HG02623 (cell line): ENCODE data around the gene SLC38A2.

Source experiments
- ATAC-seq: cut with Tn5 transposase; IDR thresholded peaks from one replicate; pipeline ENCODE4 v1.9.1; 2021; ENCODE audit warnings: moderate library complexity; ENCODE audit not compliant: unreplicated experiment

SLC38A2 gene

DNA sequence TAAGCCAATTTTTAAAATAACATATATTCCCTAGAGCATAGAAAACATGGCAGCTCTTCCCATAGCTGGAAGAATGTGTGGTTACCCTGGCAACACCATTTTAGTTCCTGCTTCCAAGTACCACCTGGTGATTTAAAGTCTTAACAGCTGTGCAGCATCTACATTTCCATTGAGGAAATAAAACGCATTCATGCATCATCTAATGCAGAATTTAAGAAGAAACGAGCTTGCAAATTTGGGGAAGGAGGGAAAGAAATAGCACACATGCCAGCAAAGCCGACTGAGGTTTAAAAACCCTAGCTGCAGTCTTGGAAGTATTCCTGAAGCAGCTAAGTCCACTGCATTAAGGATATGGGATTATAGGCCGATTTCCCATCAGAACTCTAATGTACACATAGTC is 22.8 kb upstream of the SLC38A2 start:
- no peak for ATAC-seq

DNA sequence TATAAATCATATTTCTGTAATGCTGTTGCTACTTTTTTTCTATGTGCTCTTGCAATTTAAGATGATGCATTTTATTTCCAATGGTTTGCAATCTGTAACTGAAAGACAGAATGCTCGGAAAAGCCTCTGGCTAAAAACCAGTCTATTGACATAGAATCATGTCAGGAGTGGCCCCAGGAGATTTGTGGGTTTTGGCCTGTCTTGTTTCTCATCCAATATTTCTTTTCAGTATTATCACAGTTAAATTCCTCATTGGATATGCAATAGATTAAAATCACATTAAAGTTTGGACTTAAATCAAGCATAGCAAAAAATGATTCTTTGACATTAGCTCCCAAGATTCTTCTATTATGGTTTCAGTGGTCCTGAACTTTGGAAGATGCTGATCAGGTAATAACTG is 19.1 kb upstream of the SLC38A2 start:
- ATAC-seq: no peak

DNA sequence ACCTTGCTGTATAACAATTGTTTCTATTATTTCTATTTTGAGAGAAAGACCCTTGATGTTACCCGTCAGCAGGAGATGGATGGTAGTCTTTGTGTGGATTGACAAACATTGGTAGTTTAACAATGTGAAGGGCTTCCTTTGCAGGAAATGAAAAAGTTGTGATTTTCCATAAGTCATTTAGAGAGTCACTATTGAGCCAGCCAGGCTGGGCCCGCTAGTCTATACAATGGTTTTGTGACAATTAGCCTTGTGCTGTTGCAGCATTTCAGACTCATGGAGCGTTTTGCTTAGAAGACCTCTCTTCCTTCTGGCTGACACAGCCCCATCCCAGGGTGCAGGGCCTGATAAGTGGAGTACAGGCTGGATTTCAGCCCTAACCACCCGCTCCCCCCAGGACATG is 18.3 kb upstream of the SLC38A2 start:
- ATAC-seq: no peak

DNA sequence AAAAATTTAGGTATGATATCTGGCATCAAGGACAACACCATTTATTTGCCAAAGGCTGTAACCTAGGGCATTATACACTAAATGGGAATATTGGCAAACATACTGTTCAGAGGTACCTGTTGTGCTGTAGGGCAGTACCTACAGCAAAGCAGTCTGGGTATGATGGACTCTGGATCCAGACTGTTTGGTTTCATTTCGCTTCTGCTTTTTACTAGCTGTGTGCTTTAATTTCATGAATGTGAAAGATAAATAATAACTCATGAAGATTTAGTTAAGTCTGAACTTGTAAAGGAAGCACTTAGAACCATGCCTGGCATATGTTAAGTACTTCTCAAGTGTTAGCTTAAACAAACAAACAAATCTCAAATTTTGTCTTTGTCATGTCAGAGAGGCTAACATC is 17.7 kb upstream of the SLC38A2 start:
- ATAC-seq: no peak

DNA sequence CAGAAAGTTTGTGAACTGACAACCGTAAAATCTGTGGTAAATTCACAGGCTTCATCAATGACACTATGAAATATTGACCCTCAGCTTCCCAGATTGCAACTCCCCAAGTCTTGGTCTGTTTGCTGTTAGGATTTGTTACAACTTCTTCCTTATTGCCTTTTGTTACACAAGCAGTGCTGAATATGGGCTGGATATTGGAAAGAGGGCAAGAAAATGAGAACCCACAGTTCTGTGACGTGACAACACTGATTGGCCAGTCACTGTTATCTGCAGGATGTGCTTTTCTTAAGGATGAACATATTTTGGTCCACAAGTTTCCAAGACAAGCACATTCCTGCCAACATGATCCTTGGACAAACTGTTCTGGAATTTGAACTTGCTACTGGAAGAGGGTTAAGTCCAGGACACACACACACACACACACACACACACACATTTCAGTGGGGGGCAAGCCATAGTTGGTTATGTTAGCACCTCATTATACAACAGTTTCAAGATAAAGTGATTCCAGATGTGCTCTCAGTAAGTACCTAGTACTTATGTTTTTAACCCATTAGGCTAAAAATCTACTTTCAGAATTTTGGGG is 16.6 kb upstream of the SLC38A2 start:
- no peak for ATAC-seq

DNA sequence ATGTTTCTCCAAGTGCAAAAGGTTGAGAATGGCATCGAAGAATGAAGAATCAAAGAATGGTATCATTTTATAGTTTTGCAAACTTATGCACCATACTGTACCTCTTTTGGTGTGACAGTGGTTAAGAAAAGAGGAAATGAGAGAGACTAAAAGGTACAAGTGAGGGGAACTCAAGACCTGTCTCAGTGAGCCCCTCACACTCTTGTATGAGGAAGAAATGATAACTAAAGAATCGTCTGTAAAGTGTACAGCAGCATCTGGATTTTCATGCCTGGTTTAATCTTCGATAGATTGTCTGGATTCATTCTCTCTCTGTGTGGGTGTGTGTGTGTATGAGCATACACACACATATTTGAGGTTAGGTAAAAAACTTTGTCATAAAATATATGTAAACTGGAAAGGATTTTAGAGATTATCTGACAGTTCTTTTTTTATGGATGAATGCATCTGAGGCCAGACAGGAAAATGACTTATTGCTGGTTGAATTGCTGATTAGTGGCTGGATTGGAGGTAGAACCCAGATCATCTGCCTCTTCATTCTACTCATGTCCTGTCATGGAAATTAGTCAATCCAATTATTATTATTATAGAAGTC is 16.0 kb upstream of the SLC38A2 start:
- ATAC-seq: peak; percentile 52

DNA sequence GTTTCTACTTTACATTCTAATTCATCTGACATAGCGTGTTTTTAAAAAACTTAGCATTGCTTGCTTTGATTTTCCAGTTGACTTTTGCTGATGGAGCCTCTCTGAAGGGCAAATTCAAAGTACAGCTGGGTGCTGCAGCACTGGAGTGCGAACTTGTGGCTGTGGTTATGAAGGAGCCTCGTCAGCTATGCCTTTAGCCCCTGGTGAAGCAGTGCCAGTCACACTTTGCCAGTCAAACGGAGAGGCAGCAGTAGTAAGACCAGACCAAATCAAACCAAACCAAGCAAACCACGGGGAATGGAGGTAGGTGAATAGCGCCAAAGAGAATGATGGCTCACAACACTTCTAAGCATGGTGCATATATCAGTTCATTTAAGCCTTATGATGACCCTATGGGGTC is 15.1 kb upstream of the SLC38A2 start:
- ATAC-seq: no peak

DNA sequence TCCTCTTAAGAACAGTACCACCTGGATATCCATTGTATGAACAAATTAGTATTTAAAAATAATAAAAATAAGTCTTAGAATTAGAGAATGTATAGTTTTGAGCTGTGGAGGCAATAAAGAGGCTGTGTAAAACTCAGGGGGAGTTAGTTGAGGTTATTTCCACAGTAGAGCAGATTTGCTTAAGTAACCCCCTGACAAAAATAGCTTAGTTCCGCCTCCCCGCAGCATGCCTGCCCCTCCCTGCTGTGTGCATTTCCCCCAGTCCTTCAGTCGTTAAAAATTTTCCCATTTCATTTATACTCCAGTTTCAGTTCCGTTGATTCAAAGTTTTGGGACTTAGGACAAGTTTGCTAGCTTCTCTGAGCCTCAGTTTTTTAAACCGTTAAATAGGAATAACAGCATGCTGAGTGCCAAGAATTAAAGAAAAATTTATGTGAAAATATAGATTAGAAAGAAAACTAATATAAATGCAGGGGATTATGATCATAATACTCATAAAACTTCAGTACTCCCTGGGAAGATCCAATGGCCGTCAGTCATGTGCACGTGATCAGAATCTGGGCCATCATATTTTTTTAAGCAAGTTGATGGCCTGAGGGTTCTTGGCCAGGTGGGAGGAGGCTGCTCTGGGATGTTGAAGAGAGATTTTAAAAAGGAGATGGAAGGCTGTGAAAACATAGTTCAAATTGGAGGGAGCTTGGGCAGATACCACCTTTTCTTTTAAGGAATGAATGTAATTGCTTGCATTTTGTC is 14.5 kb upstream of the SLC38A2 start:
- ATAC-seq: peak; percentile 20

DNA sequence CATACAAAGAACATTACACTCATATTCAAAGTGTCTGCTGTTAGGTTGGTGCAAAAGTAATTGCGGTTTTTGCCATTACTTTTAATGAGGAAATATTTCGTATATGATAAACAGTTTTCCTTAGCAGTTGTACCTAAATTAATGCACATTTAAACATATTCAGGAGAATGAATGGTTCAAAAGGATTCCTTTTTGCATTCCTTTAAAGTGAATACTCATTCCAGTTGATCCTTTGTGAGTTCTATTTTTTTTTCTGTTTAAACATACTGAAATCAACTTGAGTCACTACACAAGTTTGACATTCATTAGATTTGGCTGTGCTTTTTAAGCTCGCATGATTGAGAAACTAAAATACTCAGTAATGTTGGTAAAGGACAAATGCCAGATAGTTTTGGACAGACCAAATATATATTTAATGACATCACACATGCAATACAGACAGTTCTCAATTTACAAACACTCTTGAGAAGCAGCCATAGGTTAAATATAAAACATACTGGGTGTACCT is 13.8 kb upstream of the SLC38A2 start:
- no peak for ATAC-seq

DNA sequence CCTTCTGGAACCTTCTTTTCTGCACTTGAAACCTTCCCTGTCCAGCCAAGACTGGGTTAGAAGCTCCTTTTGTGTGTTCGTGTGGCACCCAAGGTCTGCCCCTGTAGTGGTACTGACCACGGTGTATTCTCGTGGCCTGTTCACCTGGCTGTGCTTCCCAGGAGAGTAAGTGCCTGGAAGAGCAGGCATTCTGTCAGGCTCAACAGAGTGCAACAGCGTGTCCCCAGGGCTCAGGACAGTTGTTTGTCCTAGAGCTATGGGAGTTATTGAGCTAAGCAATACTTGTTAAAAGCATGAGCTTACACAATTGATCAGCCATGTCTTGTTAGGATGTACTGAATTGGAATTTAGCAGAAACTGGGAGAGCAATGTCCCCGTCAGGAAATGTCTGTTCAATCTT is 12.9 kb upstream of the SLC38A2 start:
- no peak for ATAC-seq

DNA sequence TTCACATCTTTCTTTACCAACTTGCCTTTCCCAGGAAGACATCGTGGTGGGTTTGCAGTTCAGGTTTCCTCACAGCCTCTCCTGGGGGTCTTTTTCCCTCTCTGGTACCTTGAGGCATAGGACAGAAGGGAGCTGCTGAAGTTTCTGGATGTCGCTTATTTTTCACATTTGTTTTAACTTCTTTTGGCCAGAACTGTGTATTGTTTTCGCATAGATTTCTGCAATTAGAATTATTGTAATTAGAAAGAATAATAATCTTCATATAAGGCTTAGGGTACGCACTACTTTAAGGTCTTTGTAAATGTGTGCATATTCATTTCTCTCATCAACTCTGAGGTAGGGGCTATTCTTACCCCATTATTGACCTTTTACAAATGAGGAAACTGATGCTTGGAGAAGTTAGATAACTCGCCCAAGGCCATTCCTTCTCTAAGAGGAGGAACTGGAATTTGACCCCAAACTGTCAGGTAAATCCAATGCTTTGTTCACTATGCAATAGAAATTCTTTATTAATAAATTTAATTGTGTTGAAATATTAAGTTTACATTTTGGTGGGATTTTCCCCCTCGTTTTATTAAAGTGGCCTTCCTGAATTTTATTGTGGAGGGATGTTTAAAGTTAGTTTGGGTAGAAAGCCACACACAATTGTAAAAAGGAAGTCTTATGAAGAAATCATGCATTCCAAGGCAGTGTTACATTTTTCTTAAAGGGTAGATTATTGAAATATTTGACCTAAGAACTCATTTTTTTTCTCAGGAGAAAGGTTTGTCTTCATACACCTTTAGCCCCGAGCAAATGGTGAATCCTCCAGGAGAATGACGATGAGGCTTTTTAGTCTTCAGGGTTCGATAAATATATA is 12.1 kb upstream of the SLC38A2 start:
- no peak for ATAC-seq

DNA sequence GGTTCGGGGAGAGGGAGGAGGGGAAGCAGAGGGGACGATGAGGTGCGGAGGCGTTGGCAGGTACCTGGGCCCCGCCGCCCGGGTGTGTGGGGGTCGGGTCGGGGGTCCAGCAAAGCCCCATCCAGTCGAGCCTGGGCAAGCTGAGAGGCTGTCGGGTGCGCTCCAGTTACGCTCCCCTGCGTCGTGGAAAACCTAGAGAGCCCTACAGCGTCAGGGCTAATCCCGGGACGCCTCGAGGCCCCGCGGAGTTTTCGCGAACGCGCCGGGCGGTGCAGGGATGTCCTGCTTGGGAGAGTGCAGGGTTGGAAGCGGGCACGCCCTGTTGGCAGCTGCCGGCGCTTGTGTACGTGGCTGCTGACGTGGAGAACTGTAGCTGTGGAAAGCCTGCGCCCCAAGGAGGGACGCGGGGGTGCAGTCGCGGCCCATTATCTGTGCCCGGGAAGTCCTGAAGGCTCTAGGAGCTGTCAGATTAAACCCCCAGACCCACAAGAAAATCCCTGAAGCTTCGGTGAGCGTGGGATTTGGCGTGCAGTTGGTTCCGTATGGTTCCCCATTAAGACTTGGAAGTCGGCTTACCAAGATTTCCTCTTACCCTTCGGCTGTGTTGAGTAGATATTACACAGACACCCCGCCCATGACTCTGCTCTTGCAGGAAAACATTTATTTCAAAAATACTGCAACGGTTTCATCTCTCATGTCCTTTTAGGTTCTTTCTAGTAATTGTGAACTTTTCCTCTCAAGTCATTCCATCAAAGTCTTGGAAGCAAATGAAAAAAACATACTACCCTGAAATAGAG is 11.3 kb upstream of the SLC38A2 start:
- ATAC-seq: peak; percentile 28

DNA sequence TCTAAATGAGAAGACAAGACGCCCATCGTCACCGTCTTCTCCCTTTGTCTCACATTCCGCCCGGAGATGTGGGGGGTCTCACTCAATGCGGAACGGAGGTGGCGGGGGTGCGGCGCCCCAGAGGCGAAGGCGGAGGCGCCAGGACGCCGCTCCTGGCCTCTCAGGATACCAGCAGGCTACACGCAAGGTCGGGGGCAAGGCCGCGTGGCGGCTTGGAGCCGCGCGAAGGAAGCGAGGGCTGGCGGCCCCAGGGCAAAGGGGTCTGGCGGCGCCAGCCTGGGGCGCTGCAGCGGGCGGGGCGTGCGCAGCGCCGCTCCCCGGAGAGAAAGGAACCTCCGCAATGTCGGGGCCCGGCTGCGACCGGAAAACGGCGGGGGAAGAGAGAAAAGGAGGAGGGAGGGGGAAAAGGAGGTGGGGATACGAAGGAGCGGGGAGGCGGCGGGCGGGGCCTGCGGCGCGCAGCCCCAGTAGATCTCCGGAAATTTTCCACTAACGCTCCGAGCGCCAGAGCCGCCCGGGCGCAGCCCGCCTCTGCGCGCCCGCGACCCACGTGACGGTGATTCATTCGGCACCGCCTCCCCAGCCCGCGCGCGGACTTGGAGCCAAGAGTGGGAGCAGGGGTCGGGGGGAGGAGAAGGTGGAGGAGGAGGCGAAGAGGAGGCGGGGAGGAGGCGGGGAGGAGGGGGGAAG is 10.5 kb upstream of the SLC38A2 start:
- peak; percentile 60 for ATAC-seq

DNA sequence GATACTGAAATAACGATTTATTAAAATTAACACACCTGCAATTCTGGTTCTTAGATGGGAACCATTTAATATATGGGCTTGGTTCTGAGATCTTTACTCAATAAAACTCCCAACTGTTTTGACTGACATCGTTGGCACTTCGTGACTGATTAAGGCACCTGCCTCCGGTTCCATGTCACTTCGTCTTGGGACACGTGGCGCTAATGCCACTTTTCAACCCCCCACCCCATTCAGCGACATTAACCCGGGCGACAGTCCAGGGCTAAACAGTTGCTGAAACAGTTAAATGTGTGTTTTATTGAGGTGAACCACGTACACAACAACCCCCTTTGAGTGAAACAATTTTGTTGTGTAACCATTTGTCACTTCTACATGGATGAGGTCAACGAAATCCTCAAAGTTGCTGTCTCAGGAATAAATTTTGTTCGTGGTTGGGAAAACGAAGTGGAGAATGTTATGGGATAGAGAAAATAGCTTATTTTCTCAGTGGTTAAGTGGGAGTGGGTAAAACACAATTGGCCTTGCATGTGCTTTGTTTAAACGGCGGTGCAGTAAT is 9.9 kb upstream of the SLC38A2 start:
- ATAC-seq: no peak

DNA sequence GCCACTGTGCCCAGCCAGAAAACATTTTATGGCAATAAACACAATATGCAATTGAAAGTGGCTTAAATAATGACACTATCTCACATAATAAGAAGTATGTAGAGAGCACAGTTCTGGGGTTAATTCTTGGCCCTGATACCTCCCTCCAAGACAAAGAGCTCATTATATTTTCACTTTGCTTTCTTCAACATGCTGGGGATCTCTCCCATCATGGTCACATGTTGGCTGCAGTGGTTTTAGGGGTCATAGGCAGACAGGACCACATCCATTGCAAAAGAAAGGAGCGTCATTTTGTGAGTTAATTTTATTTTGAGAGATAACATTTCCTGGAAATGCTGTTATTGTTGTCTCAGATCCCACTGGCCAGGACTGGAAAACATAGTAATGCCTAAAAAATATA is 8.3 kb upstream of the SLC38A2 start:
- no peak for ATAC-seq

DNA sequence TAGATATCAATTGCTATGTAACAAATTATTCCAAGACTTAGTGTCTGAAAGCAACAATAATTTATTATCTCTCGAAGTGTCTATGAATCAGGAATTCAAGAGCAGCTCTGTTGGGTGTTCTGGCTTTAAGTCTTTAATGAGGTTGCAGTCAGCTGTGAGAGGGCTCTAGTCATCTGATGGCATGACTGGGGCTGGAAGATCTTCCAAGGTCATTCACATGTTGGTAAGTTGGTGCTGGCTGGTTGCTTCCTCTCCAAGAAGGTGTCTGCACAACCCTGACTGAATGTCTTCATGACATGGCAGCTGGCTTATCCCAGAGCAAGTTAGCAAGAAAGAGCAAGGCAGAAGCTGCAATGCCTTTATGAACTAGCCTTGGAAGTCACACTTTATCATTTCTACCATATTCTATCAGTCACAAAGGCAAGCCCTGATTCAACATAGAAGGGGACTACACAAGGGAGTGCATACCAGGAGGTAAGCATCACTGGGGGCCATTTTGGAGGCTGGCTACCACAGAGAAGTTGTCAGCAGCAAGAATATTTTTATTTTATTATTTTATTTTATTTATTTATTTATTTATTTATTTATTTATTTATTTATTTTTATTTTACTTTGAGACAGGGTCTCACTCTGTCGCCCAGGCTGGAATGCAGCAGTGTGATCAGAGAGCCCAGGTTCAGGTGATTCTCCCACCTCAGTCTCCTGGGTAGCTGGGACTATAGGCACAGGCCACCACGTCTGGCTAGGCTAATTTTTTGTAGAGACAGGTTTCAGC is 7.6 kb upstream of the SLC38A2 start:
- ATAC-seq: no peak

DNA sequence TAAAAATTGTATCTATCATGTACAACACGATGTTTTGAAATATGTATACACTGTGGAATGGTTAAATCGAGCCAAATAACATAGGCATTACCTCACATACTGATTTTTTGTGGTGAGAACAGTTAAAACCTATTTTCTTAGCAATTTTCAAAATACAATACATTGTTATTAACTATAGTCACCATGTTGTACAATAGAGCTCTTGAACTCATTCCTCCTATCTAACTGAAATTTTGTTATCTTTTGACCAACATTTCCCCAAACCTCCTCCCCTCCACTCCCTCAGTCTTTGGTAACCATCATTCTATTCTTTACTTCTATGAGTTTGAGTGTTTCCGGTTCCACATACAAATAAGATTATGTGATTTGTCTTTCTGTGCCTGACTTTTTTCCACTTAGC is 6.8 kb upstream of the SLC38A2 start:
- ATAC-seq: no peak

DNA sequence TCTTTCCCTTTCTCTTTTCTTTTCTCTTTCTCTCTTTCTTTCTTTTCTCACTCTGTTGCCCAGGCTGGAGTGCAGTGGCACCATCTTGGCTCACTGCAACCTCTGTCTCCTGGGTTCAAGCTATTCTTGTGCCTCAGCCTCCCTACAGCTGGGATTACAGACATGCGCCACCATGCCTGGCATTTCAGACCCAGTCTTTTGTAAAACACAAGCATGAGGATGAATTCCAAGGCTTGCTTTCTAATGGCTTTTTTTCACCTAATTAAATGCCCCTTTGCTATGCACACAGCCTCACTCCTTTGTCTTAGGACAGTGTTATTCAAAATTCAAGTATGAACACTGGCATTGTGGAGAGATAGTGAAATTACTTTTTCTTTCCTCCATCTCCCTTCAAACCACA is 6.0 kb upstream of the SLC38A2 start:
- ATAC-seq: no peak

DNA sequence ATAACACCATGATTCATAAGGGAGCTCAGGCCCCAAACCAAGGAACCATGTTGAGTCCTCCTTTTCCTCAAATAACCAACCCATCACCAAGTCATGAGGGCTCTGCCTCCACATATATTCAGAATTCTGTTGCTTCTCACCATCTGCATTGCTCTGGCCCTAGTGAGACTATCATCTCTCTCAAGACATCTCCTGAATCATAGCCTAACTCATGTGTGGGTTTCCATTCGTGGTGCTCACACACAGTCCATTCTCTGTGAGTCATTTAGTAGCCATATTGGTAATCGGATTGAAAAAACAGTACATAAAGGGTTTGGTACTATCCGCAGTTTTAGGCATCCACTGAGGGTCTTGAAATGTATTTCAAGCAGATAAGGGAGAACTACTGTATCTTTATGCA is 5.1 kb upstream of the SLC38A2 start:
- ATAC-seq: no peak
